Left colon (tissue), 2 donors: Measurements from ENCODE around the gene OXNAD1. TPM values are rescaled to one million over a fixed set of nuclear protein-coding genes. Genes with fewer than 3 reads are reported as not detected.
A peak's percentile ranks its signal among the peaks of the same experiment; 100 is the strongest.

Source experiments
- ATAC-seq: fragments of 200-7000 bp; cut with Tn5 transposase; one replicate; pipeline ENCODE4 v1.9.1; 2020; ENCODE audit warnings: mild to moderate bottlenecking, moderate library complexity
- DNase-seq, 2 donors: peaks; one replicate each; pipeline ENCODE4 v3.0.0-alpha.2; 2020
- intact Hi-C, 2 donors: fragments of 100-400 bp; cut with DNase I in 1 of 2; cut with micrococcal nuclease in 1 of 2; formaldehyde crosslinking; loops; one replicate each; pipeline versions ENCODE4 v1.11.2 to v1.14.0; 2022; cut with DNase I, micrococcal nuclease
- total RNA-seq, 2 donors: library from RNA; stranded (reverse); fragmentation: NEBNext Ultra II Directional; extraction: Animal tissue kit (Norgen Biotek cat#: 25700); gene quantifications; one replicate each; pipeline ENCODE4 v1.2.1, GENCODE V29; 2021
- donor health status: DM: no; HTN: no; CAD: no.
- donor health status: DM: yes; HTN: yes; CAD: no.

The OXNAD1 gene
- total RNA-seq, 2 donors from 2014 or later, result 29.1 to 31.7 TPM

- no peak for DNase-seq
- no peak for ATAC-seq
- intact Hi-C loops, result no loop called here
Measured at GRCh38 chr3:16315623-16316022, 50.6 kb downstream of the OXNAD1 start.

GRCh38 chr3:16316396-16316795, 51.4 kb downstream of the OXNAD1 start:
- ATAC-seq (no peak), DNase-seq (no peak)
- intact Hi-C loops, result no loop called here

- intact Hi-C loops, result no loop called here
Measured at GRCh38 chr3:16316847-16317560, 52.0 kb downstream of the OXNAD1 start.

GRCh38 chr3:16317561-16317945, 52.5 kb downstream of the OXNAD1 start:
- intact Hi-C loops, result no loop called here
- DNase-seq (no peak), ATAC-seq (no peak)

More at GRCh38 chr3:16316847-16317560, 52.0 kb downstream of the OXNAD1 start:
- no peak for ATAC-seq
- DNase-seq, result no peak

- intact Hi-C loops, result no loop called here
- no peak for DNase-seq
- ATAC-seq, result no peak
Measured at GRCh38 chr3:16318176-16318575, 53.2 kb downstream of the OXNAD1 start.

- intact Hi-C loops, result no loop called here
- ATAC-seq (no peak), DNase-seq (peak in 1 of 2 donors; percentile 51)
Measured at GRCh38 chr3:16319307-16319706, 54.3 kb downstream of the OXNAD1 start.

DNA sequence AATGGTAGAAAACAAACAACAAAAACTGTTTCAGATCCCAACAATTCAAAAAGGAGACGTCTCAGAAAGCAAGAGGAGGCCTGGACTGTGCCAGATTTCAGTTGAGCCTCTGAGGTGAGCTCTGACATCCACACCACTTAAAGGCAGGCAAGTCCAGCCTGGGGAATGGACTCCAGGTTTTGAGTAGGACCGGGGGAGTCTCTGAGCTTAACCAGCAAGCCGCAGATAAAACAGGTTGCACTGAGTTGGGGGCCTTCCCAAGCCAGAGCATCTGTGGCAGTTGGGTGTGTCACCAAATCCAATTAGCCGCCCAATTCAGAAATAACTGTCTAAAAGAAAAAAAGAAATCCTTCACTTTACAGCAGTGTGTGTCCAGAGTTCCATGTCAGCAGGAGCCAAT, 54.7 kb downstream of the OXNAD1 start:
- DNase-seq, result no peak
- intact Hi-C loops, result no loop called here
- ATAC-seq, result no peak

DNA sequence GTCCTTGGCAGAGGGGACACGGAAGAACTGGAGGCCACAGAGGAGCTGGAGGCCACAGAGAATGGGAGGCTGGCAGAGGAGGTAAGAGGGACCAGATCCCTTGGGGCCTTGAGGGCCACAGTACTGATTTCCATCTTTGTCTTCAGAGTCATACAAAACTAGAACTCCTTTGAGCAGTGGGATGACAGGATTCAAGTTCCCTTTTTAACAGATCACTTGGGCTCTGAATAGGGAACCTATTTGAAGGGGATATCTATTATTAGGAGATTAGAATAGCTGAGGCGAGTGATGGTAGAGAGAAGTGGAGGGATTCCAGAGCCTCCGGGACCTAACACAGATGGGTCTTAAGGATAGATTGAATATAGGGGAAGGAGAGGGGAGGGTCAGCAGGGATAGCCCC, 55.7 kb downstream of the OXNAD1 start:
- intact Hi-C loops, result no loop called here
- ATAC-seq (no peak), DNase-seq (no peak)

DNA sequence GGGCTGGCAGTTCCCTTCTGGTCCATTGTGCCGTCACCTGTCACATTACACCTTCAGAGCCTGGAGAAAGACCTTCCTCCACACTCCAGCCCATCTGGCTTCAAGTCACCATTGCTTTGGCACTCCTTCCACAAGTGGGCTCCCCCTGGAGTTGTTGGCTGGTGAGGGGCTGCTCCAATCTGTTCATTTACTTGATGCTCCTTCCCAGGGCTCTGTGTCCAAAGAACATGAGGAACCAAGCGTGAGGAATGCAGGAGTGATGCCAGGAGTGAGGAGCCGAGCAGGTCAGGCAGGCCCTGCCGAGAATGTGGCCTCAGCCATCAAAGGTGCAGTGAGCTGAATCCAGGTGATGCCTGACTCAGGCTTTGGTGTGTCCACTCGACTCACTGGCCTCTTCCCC, 57.2 kb downstream of the OXNAD1 start:
- DNase-seq (no peak), ATAC-seq (no peak)
- intact Hi-C loops, result no loop called here

DNA sequence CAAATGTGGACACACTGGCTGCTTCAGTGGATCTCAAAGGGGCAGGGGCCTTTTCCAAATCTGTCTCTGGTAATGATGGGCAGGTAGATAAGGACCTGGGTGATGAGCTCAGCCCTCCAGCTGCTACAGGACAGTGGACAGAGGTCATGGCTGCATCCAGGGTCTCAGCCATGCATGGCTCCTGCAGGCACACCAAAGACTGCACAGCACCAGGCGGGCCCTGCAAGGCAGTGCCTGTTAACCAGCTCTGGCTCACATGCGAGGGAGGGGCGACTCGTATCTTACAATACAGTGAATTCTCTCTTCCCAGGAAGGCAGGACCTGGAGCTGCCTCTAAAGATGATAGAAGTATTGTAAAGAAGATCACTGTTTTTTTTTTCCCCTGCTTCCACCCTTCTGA, 58.7 kb downstream of the OXNAD1 start:
- DNase-seq (no peak), ATAC-seq (no peak)
- intact Hi-C loops, result no loop called here

DNA sequence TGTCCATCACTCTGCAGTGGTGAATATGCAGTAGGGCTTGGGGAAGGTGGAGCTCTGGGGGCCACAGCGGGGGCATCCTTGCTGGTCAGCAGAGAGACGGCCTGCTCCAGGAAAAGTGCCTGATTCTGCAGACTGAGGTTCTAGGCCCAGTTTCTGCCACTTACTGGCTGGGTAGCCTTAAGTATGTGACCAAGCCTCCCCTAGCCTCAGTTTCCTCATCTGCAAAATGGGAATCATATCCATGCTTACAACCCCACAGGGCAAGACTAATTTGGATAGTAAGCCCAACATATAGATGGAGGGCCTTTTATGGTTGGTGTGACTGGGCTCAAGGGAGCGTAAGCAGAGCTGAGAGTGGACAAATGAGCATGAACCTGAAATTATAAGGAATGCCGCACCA, 60.8 kb downstream of the OXNAD1 start:
- intact Hi-C loops, result no loop called here
- no peak for DNase-seq
- ATAC-seq, result no peak

GRCh38 chr3:16326724-16327349, 61.8 kb downstream of the OXNAD1 start:
- no peak for DNase-seq
- no peak for ATAC-seq
- intact Hi-C loops, result no loop called here

DNA sequence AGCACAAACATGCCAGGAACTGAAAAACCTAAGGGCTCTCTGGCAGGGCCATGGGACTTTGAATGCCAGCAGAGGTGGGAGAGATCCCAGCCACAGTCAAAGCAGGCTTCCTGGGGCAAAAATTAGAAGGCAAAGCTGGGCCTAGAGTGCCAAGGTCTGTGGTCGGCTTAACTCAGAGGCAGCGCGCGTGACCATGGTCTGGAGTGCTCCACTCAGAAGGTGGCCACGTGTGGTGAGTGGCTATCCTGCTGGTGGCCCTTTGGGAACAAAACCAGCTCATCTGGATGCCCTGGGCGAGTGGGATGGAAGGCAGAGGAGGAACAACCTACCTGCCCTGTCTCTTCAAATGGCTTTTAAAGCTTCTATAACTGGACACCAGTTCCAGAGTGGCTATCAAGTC, 63.1 kb downstream of the OXNAD1 start:
- no peak for ATAC-seq
- DNase-seq, result no peak
- intact Hi-C loops, result no loop called here

DNA sequence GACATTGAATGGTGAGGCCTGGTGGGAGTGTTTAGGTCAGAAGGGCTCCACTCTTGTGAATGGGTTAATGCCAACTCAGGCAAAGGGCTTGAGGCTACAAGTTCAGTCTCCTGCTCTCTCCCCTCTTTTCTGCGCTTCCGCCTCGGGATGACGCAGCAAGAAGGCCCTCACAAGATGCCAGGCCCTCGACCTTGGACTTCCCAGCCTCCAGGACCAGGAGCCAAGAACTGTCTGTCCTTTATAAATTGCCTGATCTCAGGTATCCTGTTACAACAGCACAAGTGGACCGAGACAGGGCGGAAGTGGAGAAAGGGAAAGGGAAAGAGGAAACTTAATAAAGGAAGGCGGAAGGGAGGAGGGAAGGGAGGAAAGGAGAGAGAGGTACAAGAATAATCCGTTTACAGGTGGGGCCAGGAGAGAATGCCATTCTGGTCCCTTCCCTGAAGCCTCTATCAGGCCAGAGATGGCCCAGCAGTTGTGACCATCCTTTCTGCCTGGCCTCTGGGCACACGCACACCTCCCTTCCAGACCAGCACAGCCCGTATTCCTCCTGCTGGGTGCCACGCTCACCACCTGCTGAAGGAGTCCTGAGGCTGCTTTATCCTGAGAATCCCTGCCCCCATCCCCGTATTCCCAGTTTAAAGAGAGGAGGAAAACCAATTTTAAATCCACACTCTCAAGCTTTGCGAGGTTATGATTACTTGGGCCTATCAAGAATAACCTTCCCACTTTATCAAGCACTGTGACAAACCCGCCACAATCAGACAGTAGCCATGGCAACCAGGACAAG, 64.2 kb downstream of the OXNAD1 start:
- DNase-seq (no peak), ATAC-seq (no peak)
- intact Hi-C loops, result no loop called here

DNA sequence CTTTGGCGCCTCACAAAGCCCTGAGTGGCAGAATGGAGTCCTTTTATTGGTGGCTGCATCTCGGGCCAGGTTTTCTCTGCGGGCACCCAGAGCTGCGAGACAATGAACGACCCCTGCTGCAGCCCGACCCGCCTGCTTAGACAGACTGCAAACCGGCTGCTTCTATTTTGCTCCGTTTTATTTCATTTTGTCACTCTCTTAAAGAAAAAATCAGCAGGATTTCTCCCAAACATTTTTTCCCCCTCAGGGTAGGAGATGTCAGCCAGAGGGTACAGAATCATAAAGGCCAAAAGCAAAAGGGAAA, 64.8 kb downstream of the OXNAD1 start:
- intact Hi-C loops, result no loop called here
- ATAC-seq (no peak), DNase-seq (no peak)

DNA sequence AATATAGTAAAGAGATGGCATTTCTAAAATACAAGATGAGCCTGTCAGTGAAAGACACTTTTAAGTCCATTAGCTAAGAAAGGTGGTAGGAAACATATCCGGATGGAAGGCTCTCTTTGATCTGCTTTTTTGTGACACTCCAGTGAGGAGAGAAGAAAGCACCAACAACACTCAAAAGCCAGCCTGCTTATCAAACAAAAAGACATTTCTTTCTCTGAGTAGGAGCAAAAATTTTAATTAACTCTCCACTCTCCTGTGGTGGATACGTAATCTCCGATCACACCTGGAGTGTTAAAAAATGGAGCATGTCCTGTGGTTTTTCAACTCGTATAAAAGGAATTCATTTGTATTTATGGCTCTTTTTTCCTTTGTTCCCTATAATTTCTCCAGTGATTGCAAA, 65.3 kb downstream of the OXNAD1 start:
- intact Hi-C loops, result no loop called here
- DNase-seq (no peak), ATAC-seq (no peak)

GRCh38 chr3:16331319-16331883, 66.4 kb downstream of the OXNAD1 start:
- DNase-seq (no peak), ATAC-seq (peak; percentile 59)
- intact Hi-C loops, result no loop called here

- DNase-seq (no peak), ATAC-seq (no peak)
- intact Hi-C loops, result no loop called here
Measured at GRCh38 chr3:16332904-16333426, 68.0 kb downstream of the OXNAD1 start.

DNA sequence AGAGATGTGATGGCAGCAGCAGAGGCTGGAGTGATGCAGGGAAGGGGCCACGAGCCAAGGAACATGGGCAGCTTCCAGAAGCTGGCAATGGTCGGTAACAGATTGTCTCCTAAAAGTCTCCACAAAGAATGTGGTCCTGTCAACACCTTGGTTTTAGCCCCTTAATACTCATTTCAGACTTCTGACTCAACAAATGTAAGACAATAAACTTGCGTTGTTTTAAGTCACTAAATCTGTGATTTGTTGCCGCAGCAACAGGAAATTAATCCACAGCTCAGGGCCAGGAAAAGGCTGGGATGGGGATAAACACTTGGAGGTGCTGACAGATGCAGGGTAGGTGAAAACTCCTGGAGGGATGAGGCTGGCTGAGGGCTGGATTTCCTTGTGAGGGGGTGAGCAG, 69.9 kb downstream of the OXNAD1 start:
- intact Hi-C loops, result no loop called here
- ATAC-seq (no peak), DNase-seq (no peak)

DNA sequence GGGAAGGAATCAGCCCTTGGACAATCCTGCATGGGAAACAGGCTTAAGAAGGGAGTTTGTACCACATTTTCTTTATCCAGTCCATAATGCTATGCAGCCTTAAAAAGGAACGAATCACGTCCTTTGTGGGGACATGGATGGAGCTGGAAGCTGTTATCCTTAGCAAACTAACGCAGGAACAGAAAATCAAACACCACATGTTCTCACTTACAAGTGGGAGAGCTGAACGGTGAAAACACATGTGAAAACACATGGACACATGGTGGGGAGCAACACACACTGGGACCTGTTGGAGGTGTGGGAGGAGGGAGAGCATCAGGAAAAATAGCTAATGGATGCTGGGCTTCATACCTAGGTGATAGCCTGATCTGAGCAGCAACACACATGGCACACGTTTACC, 70.3 kb downstream of the OXNAD1 start:
- no peak for ATAC-seq
- intact Hi-C loops, result no loop called here
- DNase-seq, result no peak
